GM19193 (cell line): ENCODE measurements around the gene MYO5C.

ENCODE experiments used
- POLR2A ChIP-seq: IDR thresholded peaks from 4 replicates; pipeline ENCODE4 v1.6.1; 2011; ENCODE audit not compliant: insufficient read depth, insufficient read length; ENCODE audit errors: extremely low read depth

MYO5C gene

DNA sequence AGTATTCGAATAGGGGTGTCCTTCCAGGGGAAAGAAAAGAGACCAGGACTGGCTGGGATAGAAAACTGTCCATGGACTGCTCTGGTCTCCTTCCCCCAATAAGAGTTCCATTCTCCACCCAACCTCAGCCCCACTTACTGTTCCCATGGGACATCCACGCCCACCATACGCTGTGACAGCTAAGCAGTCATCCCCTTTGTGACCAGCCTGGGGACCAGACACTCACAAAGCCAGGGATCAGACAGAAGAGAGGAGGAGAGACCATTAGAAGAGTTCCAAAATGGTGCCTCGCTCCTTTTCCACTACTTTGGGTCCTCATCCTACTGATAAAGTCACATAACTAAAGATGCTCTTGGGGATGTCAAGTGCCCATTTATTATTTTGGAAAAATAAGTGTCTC, 76.8 kb downstream of the MYO5C start:
- TF ChIP-seq POLR2A, result no peak

- no peak for TF ChIP-seq POLR2A
Measured at GRCh38 chr15:52218371-52218770, 77.2 kb downstream of the MYO5C start.

DNA sequence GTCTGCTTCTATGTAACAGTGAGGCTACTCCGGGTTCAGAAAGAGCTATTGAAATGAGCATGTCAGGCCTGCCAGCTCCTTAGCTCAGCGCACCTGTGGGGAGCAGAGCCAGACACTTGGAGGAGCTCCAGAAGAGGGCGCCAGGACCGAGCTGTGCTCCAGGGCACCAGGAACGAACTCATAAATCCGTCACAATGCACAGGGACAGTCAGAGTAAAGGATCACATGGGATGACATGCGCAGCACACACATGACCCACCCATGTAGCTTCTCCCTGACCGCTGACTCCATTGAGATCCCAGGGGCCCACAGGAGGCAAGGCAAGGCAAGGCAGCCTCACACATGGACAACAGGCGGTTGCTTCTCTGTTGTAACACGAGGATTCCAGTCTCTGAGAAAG, 78.4 kb downstream of the MYO5C start:
- no peak for TF ChIP-seq POLR2A

GRCh38 chr15:52214553-52214952, 81.1 kb downstream of the MYO5C start:
- no peak for TF ChIP-seq POLR2A

GRCh38 chr15:52213206-52213605, 82.4 kb downstream of the MYO5C start:
- TF ChIP-seq POLR2A, result no peak

GRCh38 chr15:52208306-52208946, 87.2 kb downstream of the MYO5C start:
- no peak for TF ChIP-seq POLR2A

- no peak for TF ChIP-seq POLR2A
Measured at GRCh38 chr15:52207191-52207590, 88.4 kb downstream of the MYO5C start.

DNA sequence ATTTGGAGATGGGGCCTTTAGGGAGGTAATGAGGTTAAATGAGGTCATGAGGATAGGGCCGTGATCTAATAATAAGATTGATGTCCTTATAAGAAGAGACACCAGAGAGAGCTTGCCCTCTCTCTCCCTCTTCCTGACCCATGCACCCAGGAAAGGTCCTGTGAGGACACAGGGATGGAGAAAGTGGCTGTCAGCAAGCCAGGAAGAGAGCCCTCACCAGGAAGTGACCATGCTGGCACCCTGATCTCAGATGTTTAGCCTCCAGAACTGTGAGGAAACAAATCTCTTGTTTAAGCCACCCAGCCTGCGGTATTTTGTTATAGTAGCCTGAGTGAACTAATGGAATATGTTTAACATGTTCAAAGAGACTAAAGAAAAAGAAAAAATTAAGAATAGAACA, 89.2 kb downstream of the MYO5C start:
- TF ChIP-seq POLR2A, result no peak

DNA sequence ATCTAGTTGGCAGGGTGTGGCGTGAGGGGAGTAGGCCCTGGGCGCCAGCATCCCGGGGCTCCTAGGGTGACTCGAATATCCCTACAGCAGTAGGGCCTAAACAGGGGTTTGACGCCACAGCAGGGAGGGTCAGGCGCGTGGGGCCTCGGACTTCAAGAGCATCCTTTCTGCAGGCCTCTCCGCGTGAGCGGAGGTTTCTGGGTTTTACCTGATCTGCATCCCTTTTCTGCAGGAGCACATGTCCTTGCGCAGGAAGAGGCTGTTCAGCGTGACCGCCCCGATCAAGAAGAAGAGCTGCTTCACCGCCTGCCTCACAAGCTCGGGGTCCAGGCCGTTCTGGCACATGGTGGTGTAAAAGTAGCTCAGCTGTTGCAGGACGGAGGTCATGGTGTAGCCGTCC, 90.9 kb downstream of the MYO5C start:
- no peak for TF ChIP-seq POLR2A

DNA sequence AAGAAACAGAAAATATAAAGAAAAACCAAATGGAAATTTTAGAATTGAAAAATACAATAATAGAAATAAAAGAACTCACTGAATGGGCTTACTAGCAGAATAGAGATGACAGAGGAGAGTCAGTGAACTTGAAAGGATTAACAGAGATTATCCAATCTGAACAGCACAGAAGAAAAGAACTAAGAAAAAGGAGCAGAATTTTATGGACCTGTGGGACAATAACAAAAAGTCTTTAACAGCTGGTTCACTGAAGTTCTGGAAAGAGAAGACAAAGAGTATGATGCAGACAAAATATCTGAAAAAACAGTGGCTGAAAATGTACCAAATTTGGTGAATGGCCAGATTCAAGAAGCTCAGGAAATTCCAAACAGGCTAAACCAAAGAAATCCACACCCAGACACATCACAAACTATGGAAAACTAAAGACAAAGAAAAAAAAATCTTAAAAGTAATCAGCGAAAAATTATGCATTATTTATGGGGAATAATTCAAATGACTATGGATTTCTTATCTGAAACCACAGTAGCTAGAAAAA, 94.7 kb downstream of the MYO5C start:
- TF ChIP-seq POLR2A, result no peak

DNA sequence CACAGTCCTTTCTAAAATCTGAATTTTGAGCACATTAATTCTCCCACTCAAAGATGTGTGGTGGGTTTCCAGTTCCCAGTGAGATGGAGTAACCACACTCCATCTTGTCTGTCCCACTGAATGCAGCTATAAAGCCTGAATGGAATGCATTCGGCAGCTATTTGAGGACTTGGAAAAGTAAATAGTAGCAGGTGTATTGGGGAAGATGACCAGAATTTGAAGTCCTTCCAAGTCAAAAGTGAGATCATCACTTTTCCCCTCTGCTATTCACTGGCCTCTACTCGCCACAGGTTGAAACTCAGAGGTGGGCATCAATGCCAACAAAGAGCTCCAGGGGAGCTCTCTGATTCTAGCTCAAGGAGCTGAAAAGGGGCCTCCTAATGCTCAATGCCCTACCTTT, 96.3 kb downstream of the MYO5C start:
- no peak for TF ChIP-seq POLR2A

GRCh38 chr15:52196891-52197290, 98.7 kb downstream of the MYO5C start:
- no peak for TF ChIP-seq POLR2A

DNA sequence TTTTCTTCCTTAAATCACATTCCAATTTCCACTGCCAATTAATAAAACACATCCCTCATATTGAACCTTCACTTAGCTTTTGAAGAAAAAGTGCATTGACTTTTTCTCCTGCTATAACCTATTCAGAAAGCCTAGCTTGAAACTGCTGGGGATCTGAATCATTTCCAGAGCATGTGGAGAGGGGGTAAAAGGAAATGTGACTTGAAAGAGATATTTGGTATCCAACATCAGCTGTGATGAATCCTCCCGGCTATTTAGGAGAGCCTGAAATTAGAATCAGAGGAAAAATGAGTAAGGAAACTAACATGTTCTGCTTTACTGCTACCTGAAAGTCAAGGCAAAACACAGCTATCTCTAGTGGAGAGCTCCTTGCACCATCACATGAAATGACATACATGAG, 101.8 kb downstream of the MYO5C start:
- no peak for TF ChIP-seq POLR2A

DNA sequence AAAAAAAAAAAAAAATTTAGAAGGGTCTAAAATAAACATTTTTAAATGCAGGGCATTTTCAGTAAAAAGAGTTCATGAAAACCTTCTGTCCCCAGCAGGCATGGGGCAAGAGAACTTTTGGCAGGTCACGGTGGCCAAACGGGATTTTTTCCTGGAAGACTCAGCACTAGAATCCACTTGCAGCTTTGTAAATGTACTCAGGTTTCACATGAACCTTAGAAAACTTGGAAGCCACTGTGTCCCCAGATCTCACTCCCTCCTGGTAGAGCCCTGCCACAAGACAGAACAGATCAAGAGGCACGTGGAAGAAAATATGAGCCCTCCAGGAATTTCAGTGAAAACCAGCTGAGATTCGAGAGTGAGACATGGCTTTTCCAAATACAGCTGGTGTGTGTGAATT, 102.3 kb downstream of the MYO5C start:
- no peak for TF ChIP-seq POLR2A

- no peak for TF ChIP-seq POLR2A
Measured at GRCh38 chr15:52191207-52191606, 104.4 kb downstream of the MYO5C start, which contains the start of gene GNB5. GNB5 (minus strand) TSS chr15:52191392; CDS start chr15:52184676, 6,716 bp downstream.

GRCh38 chr15:52186651-52187486, 108.7 kb downstream of the MYO5C start:
- TF ChIP-seq POLR2A, result no peak
